Natural killer cell treated with Interleukin-12 subunit alpha and Interleukin-12 subunit beta and Interleukin-15 and Interleukin-18, amount 100 ng/mL, for 72 hours (primary cell): ENCODE measurements around the gene FMO2. TPM values are rescaled to one million over a fixed set of nuclear protein-coding genes. Genes with fewer than 3 reads are reported as not detected.

Experiments used
- ATAC-seq, 2 donors: fragments of 150-1000 bp; cut with Tn5 transposase in 1 of 2; sonication (Bioruptor Pico), chemical (Tn5 transposase) in 1 of 2; 2 replicates each; pipeline ENCODE4 v1.10.0; 2021
- DNase-seq: peaks from one replicate; pipeline ENCODE4 v3.0.0; 2022; ENCODE audit warnings: low spot score
- H3K27ac Mint-ChIP-seq, 2 donors: 1 replicate in 1 of 2; 2 replicates in 1 of 2; pipeline ENCODE4 v1.8.0; 2022; ENCODE audit warnings: mixed read lengths in 2 of 2, mild to moderate bottlenecking in 1 of 2, moderate library complexity in 1 of 2
- H3K27me3 Mint-ChIP-seq, 2 donors: 1 replicate in 1 of 2; 2 replicates in 1 of 2; pipeline ENCODE4 v1.8.0; 2022; ENCODE audit warnings: mixed read lengths in 2 of 2
- H3K36me3 Mint-ChIP-seq: one replicate; pipeline ENCODE4 v1.8.0; 2022; ENCODE audit warnings: mixed read lengths
- H3K4me1 Mint-ChIP-seq, 2 donors: 1 replicate in 1 of 2; 2 replicates in 1 of 2; pipeline ENCODE4 v1.8.0; 2022; ENCODE audit warnings: low read depth in 2 of 2, mixed read lengths in 2 of 2, mild to moderate bottlenecking in 1 of 2
- H3K4me3 Mint-ChIP-seq: one replicate; pipeline ENCODE4 v1.8.0; 2022; ENCODE audit warnings: mixed read lengths
- H3K9me3 Mint-ChIP-seq: 2 replicates; pipeline ENCODE4 v1.8.0; 2022; ENCODE audit warnings: mixed read lengths
- total RNA-seq, 2 donors: library from RNA; stranded (reverse); gene quantifications; one replicate each; pipeline ENCODE4 v1.2.3, GENCODE V29; 2022

The FMO2 gene
- total RNA-seq, 2 donors from 2014 or later: not detected

DNA sequence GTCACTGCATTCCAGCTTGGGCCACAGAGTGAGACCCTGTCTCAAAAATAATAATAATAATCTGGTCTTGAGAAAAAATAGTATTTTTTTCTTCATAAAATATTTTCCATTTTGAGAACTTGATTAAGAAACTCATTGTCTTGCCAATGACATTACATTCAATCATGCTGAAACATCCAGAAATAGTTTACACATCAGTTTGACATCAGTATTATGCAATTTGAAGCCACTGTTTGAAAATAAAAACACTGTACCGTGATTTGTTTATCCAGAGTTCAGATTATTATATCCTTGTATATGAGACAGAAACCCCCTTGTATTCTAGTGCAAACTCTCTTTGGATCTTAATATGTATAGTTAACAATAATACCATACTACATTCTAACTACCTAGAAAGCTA is 6.9 kb downstream of the FMO2 start:
- Mint-ChIP-seq H3K4me3 (no peak overlapping the region), H3K27me3 (peaks cover 3 to 15% of the 10 kb centered on the region in 2 donors), H3K36me3 (no peaks in the 10 kb centered on the region), H3K27ac (no peak overlapping the region), H3K9me3 (no peaks in the 10 kb centered on the region), H3K4me1 (no peaks in the 10 kb centered on the region)
- ATAC-seq (no peak), DNase-seq (no peak)

DNA sequence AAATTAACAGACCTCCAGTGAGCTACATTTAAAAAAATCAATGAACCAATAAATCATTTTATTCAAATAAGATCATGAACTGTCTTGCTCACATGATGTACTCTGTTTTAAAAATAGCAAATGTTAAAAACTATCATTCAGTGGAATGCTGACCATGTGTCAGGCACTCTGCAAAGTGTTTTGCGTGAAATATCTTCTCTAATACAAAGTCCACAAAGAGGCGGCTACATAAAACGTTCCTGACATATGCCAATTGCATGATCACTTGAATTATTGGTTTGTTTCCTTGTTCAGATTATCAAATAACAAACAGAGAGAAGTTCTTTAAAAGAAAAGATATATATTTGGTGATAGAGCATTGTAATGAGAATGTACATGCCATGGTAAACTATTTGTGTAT is 10.7 kb downstream of the FMO2 start:
- peaks cover 3 to 15% of the 10 kb centered on the region in 2 donors for H3K27me3 Mint-ChIP-seq
- no peak overlapping the region for H3K27ac Mint-ChIP-seq
- no peaks in the 10 kb centered on the region for H3K36me3 Mint-ChIP-seq
- H3K9me3 Mint-ChIP-seq: no peaks in the 10 kb centered on the region
- DNase-seq (no peak), ATAC-seq (no peak)
- no peaks in the 10 kb centered on the region for H3K4me1 Mint-ChIP-seq
- no peak overlapping the region for H3K4me3 Mint-ChIP-seq

DNA sequence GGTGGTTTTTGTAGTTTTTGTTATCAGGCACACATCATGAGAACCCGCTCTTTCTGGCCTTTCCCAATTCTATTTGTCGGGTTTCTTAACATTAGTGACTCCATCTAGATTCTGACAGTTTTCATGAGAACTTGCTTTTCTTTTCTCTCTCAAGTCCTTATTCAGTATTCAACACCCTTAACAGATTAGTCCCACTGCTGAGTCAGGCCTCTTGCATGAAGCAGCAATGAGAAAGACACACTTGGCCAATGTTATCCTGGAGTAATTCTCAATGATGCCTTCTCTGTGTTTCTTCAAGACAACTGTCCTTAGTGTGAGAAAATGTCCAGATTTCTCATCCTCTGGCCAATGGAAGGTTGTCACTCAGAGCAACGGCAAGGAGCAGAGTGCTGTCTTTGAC is 11.3 kb downstream of the FMO2 start:
- no peaks in the 10 kb centered on the region for H3K4me1 Mint-ChIP-seq
- H3K27me3 Mint-ChIP-seq: peaks cover 3 to 15% of the 10 kb centered on the region in 2 donors
- H3K4me3 Mint-ChIP-seq: no peak overlapping the region
- no peak for DNase-seq
- H3K9me3 Mint-ChIP-seq: no peaks in the 10 kb centered on the region
- no peaks in the 10 kb centered on the region for H3K36me3 Mint-ChIP-seq
- no peak overlapping the region for H3K27ac Mint-ChIP-seq
- no peak for ATAC-seq

DNA sequence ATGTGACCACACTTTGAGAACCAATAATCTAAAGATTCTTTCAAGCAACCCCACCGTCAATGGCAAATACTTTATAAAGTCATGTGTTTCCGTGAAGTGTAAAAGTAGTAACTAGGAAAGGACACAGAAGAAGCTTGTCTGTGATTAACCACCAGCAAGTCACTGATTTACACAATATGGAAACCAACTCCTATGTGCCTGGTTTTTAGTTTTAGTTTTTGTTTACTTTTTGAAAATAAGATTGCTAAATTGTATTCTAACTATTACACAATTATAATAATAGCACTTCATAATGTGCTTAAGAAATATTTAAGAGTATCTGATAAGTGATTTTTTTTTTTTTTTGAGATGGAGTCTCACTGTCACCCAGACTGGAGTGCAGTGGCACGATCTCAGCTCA is 13.0 kb downstream of the FMO2 start:
- no peak for DNase-seq
- peaks cover 3 to 10% of the 10 kb centered on the region in 2 donors for H3K27me3 Mint-ChIP-seq
- no peaks in the 10 kb centered on the region for H3K4me1 Mint-ChIP-seq
- H3K9me3 Mint-ChIP-seq: no peaks in the 10 kb centered on the region
- H3K36me3 Mint-ChIP-seq: no peaks in the 10 kb centered on the region
- no peak overlapping the region for H3K4me3 Mint-ChIP-seq
- H3K27ac Mint-ChIP-seq: no peak overlapping the region
- no peak for ATAC-seq

DNA sequence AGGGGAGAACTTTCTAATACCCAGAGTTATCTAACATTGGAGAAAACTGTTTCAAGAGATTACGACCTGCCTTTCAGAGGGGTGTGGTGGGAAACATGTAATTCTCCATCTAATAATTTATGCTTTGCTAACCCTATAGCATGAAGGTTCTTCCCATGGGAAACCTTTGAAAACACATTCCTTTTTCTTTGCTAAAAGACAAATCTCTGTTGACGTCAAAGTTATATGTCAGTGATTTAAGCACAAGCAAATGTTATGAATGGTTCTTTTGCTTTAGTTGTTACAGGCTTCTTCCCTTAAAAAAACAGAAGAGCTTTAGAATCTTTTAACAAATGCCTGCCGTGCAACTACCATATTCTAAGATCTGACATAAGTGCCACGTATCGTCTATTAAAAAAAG is 19.2 kb downstream of the FMO2 start:
- ATAC-seq (no peak), DNase-seq (no peak)
- H3K4me3 Mint-ChIP-seq: no peak overlapping the region
- H3K9me3 Mint-ChIP-seq: no peaks in the 10 kb centered on the region
- H3K27me3 Mint-ChIP-seq: peaks cover 6 to 32% of the 10 kb centered on the region in 2 donors
- H3K36me3 Mint-ChIP-seq: no peaks in the 10 kb centered on the region
- H3K27ac Mint-ChIP-seq: no peak overlapping the region
- H3K4me1 Mint-ChIP-seq: no peaks in the 10 kb centered on the region

DNA sequence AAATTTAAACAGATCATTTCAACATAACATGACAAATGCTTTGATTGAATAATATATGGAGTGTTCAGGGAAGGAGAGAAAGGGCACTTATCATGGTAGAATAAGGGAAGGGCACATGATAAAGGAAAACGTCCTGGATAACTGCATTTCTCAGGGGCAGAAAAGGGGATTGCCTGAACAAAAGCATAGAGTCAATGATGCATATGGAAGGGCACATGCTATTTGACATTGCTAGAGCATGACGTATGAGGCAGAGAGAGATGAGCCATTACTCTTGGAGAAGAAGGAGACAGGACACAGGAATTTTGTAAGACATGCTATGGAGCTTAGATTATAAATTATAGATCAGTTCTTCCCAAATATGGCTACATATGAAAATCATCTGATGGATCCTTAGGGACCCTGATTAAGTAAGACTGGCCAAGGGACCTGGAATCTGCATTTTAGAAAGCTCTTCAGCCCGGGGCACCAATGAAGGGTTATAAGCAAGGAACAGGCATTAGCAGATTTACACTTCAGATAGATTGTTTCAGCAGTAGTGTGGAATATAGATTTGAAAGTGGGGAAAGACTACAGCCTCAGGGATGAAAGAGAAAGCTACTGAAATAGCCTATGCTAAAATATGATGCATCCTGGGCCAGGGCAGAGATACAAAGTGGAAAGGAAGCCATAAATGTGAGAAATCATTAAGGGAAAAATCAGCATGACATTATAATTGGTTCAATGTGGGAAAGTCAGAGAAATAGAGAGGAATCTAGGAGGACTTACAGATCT is 21.3 kb downstream of the FMO2 start:
- H3K9me3 Mint-ChIP-seq: no peaks in the 10 kb centered on the region
- ATAC-seq: no peak
- no peaks in the 10 kb centered on the region for H3K36me3 Mint-ChIP-seq
- H3K4me3 Mint-ChIP-seq: no peak overlapping the region
- no peak for DNase-seq
- H3K27me3 Mint-ChIP-seq: peaks cover 6 to 32% of the 10 kb centered on the region in 2 donors
- no peaks in the 10 kb centered on the region for H3K4me1 Mint-ChIP-seq
- H3K27ac Mint-ChIP-seq: no peak overlapping the region

DNA sequence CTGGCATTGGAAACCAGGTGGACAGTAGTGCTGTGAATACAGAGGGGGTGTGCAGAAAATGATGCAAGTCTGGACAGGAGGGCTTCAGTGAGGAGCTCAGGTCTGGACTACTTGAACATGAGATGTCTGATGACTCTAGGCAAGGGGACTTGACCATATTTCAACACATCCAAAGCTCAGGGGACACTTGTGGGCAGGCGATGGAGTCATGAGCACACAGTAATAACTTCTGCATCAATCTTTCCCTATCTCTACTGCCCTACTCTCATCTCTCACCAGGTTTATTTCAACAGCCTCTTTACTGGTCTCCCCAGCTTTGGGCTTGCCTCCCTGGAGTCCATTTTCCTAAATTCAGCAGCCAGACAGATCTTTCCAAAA is 21.9 kb downstream of the FMO2 start:
- Mint-ChIP-seq H3K4me1 (no peaks in the 10 kb centered on the region), H3K27ac (no peak overlapping the region), H3K27me3 (peaks cover 6 to 32% of the 10 kb centered on the region in 2 donors), H3K9me3 (no peaks in the 10 kb centered on the region), H3K36me3 (no peaks in the 10 kb centered on the region), H3K4me3 (no peak overlapping the region)
- DNase-seq: no peak
- ATAC-seq: peak in 1 of 2 donors; percentile 20

DNA sequence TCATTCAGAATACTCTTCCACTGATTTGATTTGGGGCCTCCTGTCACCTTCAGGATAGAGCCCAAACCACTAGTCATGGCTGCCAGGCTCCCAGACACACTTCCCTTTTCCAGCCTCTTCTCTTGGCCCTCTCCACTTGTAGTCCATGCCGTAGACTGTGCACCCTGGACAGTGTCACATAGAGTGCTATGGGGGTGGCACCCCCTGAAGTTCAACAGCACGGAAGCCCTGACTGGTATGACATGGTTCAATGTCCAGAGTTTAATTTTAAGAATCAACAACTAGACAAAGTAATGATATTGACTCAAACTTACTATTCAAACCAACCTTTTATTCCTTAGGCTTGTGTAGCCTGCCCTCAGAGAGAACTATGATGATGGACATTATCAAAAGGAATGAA is 22.3 kb downstream of the FMO2 start:
- H3K4me1 Mint-ChIP-seq: no peaks in the 10 kb centered on the region
- no peak for DNase-seq
- peak in 1 of 2 donors; percentile 36 for ATAC-seq
- no peak overlapping the region for H3K4me3 Mint-ChIP-seq
- H3K27me3 Mint-ChIP-seq: peaks cover 6 to 32% of the 10 kb centered on the region in 2 donors
- H3K9me3 Mint-ChIP-seq: no peaks in the 10 kb centered on the region
- no peaks in the 10 kb centered on the region for H3K36me3 Mint-ChIP-seq
- H3K27ac Mint-ChIP-seq: no peak overlapping the region

DNA sequence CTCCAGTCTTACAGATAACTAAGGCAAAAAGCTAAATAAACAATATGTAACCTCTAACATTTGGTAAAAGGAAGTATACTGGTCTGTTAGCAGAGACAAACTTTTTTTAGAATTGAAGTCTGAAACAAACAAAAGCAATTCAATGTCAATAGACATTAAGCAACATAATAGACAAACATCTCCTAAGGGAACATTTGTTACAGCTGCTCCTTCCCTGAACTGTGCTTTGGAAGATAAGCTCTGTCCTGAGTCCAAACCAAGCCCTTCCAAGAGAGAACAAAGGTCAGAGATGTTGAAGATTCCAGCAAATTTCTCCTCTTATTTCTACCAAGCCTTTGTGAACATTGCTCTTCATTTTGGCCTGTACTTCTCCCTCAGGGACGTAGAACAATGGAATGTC is 25.3 kb downstream of the FMO2 start:
- H3K36me3 Mint-ChIP-seq: no peaks in the 10 kb centered on the region
- H3K4me3 Mint-ChIP-seq: no peak overlapping the region
- ATAC-seq: no peak
- H3K27me3 Mint-ChIP-seq: peaks cover 6 to 32% of the 10 kb centered on the region in 2 donors
- H3K9me3 Mint-ChIP-seq: no peaks in the 10 kb centered on the region
- no peak overlapping the region for H3K27ac Mint-ChIP-seq
- no peaks in the 10 kb centered on the region for H3K4me1 Mint-ChIP-seq
- DNase-seq: no peak

DNA sequence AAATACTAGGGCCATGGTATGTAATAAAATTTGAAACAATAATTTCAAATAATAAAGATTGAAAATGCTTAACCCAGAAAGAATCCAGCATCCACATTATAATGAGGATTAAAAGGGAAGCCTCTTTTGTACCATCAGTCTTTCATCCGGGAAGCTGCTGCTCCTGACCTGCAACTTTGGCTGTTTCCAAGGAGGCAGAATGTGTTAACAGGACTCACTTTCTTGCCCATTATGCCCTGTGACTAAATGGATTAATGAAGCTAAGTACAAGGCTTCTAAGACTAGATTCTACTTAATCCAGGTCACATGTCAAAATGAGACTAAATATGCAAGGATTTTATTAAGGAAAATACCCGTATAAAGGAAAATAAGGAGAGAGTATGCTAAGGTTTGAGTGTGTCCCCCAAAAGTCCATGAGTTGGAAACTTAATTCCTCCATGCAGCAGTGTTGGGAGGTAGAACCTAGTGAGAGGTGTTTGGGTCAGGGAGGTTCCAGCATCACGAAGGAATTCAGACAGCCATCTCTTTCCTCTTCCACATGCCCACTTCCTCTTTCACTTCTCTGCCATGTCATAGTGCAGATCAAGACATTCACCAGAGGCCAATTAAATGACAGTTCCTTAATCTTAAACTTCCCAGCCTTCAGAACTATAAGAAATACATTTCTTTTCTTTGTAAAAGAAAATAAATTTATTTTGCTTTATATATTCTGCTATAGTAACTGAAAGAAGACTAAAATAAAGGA is 27.7 kb downstream of the FMO2 start:
- Mint-ChIP-seq H3K36me3 (no peaks in the 10 kb centered on the region), H3K27ac (no peak overlapping the region), H3K4me1 (no peaks in the 10 kb centered on the region), H3K4me3 (no peak overlapping the region), H3K9me3 (no peaks in the 10 kb centered on the region), H3K27me3 (peaks cover 0 to 8% of the 10 kb centered on the region in 2 donors)
- no peak for ATAC-seq
- DNase-seq: no peak

DNA sequence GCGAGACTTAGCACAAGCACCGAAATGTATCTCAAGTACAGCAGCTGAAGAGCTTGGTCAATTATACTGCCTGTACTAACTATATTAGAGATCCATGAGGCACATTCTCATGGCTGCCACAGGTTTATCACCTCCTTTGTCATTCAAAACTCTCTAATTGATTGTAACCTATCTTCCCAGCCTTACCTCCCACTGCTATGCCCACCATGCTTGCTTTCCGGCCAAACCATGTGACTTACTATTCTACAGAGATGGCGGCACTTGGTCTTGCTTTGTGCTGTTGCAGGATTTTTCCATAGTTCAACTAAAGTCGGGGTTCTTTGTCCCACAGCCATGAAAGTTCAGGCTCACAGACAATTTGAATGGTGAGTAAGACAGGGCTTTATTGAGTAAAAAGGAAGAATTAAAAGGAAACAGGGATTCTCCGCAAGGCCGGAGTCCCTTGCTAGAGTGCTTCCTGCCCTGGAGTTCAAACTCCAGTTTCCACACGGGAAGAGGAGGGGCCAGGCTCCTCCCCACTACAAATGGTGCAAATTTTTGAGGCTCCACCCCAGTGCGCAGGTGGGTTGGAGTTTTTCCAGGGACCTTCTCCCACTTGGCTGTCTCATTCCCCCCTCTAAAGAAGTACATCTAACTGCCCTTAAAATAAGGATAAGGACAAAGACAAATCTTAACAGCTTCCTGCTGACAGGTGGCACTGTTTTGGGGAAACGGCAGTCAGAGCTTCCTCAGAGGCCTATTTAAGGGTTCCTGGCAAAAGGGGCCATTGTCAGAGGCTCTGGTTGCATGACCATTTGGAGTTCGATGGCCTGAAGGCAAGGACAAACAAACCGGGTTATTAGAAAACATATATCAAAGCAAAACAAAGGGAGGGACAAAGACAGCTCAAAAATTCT is 28.7 kb downstream of the FMO2 start:
- Mint-ChIP-seq H3K36me3 (no peaks in the 10 kb centered on the region), H3K4me3 (no peak overlapping the region), H3K27ac (no peak overlapping the region), H3K9me3 (no peaks in the 10 kb centered on the region), H3K4me1 (no peaks in the 10 kb centered on the region), H3K27me3 (peaks cover 3 to 9% of the 10 kb centered on the region in 2 donors)
- ATAC-seq: no peak
- no peak for DNase-seq

DNA sequence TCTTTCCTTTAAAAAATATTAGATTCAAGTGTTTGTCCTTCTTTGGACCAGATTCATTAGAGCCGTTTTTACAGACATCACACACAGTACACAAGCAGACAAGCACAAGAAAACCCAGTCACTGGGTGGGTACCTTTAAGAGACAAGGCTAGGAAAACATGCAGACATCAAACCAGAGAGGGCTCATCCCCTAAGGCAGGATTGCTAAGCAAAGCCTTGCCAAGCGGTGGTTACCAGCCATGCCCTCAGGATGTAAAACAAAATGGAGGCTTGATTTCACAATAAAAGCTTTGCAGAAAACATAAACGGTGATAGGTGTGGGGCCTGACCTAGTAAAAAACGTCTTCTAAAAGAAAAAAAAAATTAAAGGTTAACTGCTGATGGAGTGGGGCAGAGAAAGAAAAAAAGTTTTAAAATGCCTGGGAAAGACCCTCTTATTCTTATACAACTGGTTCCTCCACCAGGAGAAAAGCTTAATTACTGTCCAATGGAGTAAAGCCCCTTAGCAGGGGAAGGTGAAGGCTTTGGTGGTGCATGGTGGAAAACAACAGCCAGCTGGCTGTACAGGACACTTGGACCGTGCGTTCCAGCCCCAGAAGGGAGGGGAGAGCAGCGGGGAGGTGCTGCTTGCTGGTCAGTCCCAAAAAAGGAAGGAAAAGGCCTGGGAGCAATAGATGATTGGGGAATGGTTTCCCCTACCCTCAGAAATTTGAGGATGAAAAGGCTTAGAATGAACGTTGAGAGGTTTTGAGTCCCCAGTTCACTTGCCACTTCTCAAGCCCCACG is 32.8 kb downstream of the FMO2 start:
- H3K36me3 Mint-ChIP-seq: no peaks in the 10 kb centered on the region
- H3K4me3 Mint-ChIP-seq: no peak overlapping the region
- DNase-seq: no peak
- no peaks in the 10 kb centered on the region for H3K9me3 Mint-ChIP-seq
- no peak for ATAC-seq
- H3K27ac Mint-ChIP-seq: no peak overlapping the region
- no peaks in the 10 kb centered on the region for H3K4me1 Mint-ChIP-seq
- H3K27me3 Mint-ChIP-seq: peaks cover 11 to 29% of the 10 kb centered on the region in 2 donors

DNA sequence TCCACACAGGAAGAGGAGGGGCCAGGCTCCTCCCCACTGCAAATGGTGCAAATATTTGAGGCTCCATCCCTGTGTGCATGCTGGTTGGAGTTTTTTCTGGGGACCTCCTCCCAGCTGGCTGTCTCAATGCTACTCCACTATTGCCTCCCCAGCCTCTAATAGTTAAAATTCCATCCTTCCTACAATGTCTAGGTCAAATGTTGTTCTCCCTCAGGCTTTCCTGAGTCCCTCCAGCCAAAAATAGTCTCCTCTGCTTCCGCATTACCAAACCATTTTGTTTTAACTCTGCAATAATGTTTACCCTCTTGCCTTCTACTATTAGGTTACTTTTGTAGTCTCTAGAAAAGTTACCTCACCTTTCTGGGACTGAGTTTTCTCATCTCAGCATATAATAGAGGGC is 33.6 kb downstream of the FMO2 start:
- H3K27ac Mint-ChIP-seq: no peak overlapping the region

More for the DNA sequence above, 33.6 kb downstream of the FMO2 start:
- no peak for DNase-seq
- Mint-ChIP-seq H3K36me3 (no peaks in the 10 kb centered on the region), H3K27me3 (peaks cover 11 to 29% of the 10 kb centered on the region in 2 donors), H3K4me1 (no peaks in the 10 kb centered on the region), H3K9me3 (no peaks in the 10 kb centered on the region), H3K4me3 (no peak overlapping the region)
- ATAC-seq: no peak
